ENCODE data around the gene CRB1.

The CRB1 gene

GRCh38 chr1:197435224-197435623 lies 167.2 kb downstream of the CRB1 start:
- no peak for DNase-seq (ENCODE audit: low spot score in 2 of 2)
- H3K4me1 Mint-ChIP-seq: no peaks in the 10 kb centered on the region
- no peak overlapping the region for H3K4me3 Mint-ChIP-seq
- H3K27ac Mint-ChIP-seq (ENCODE audit: low read depth): no peak overlapping the region
- H3K27me3 Mint-ChIP-seq: peaks cover 23% of the 10 kb centered on the region
- no peak for ATAC-seq (replicated peaks; ENCODE audit: extremely low read depth, poor library complexity, severe bottlenecking)
- H3K36me3 Mint-ChIP-seq (ENCODE audit: insufficient read depth): no peaks in the 10 kb centered on the region
- H3K9me3 Mint-ChIP-seq: no peaks in the 10 kb centered on the region

GRCh38 chr1:197437601-197438000 lies 169.5 kb downstream of the CRB1 start:
- Mint-ChIP-seq H3K4me3 (no peak overlapping the region), H3K27me3 (peaks cover 25% of the 10 kb centered on the region), H3K9me3 (no peaks in the 10 kb centered on the region), H3K36me3 (ENCODE audit: insufficient read depth) (no peaks in the 10 kb centered on the region), H3K4me1 (no peaks in the 10 kb centered on the region), H3K27ac (ENCODE audit: low read depth) (no peak overlapping the region)
- DNase-seq (ENCODE audit: low spot score in 2 of 2): no peak
- no peak for ATAC-seq (replicated peaks; ENCODE audit: extremely low read depth, poor library complexity, severe bottlenecking)

- no peak for ATAC-seq (replicated peaks; ENCODE audit: extremely low read depth, poor library complexity, severe bottlenecking)
- Mint-ChIP-seq H3K4me3 (no peak overlapping the region), H3K36me3 (ENCODE audit: insufficient read depth) (no peaks in the 10 kb centered on the region), H3K4me1 (no peaks in the 10 kb centered on the region), H3K9me3 (no peaks in the 10 kb centered on the region), H3K27ac (ENCODE audit: low read depth) (no peak overlapping the region), H3K27me3 (peaks cover 20% of the 10 kb centered on the region)
- DNase-seq (ENCODE audit: low spot score in 2 of 2): no peak
Observed at GRCh38 chr1:197438010-197438790, 170.1 kb downstream of the CRB1 start.

- Mint-ChIP-seq H3K9me3 (no peaks in the 10 kb centered on the region), H3K36me3 (ENCODE audit: insufficient read depth) (no peaks in the 10 kb centered on the region), H3K27ac (ENCODE audit: low read depth) (no peak overlapping the region), H3K27me3 (peaks cover 13% of the 10 kb centered on the region), H3K4me1 (no peaks in the 10 kb centered on the region), H3K4me3 (no peak overlapping the region)
- DNase-seq (ENCODE audit: low spot score in 2 of 2) (no peak), ATAC-seq (replicated peaks; ENCODE audit: extremely low read depth, poor library complexity, severe bottlenecking) (no peak)
Observed at GRCh38 chr1:197439708-197440280, 171.7 kb downstream of the CRB1 start.

- no peak overlapping the region for H3K27ac Mint-ChIP-seq (ENCODE audit: low read depth)
- H3K4me1 Mint-ChIP-seq: no peaks in the 10 kb centered on the region
Observed at GRCh38 chr1:197440715-197441114, 172.7 kb downstream of the CRB1 start.

GRCh38 chr1:197441999-197442414 lies 174.0 kb downstream of the CRB1 start:
- Mint-ChIP-seq H3K9me3 (no peaks in the 10 kb centered on the region), H3K27me3 (peaks cover 13% of the 10 kb centered on the region), H3K36me3 (ENCODE audit: insufficient read depth) (no peaks in the 10 kb centered on the region), H3K27ac (ENCODE audit: low read depth) (no peak overlapping the region), H3K4me3 (no peak overlapping the region), H3K4me1 (no peaks in the 10 kb centered on the region)
- no peak for ATAC-seq (replicated peaks; ENCODE audit: extremely low read depth, poor library complexity, severe bottlenecking)
- DNase-seq (ENCODE audit: low spot score in 2 of 2): no peak

More at GRCh38 chr1:197440715-197441114, 172.7 kb downstream of the CRB1 start:
- Mint-ChIP-seq H3K36me3 (ENCODE audit: insufficient read depth) (no peaks in the 10 kb centered on the region), H3K9me3 (no peaks in the 10 kb centered on the region), H3K27me3 (peaks cover 13% of the 10 kb centered on the region), H3K4me3 (no peak overlapping the region)
- ATAC-seq (replicated peaks; ENCODE audit: extremely low read depth, poor library complexity, severe bottlenecking) (no peak), DNase-seq (ENCODE audit: low spot score in 2 of 2) (no peak)

GRCh38 chr1:197444755-197445154 lies 176.7 kb downstream of the CRB1 start:
- Mint-ChIP-seq H3K9me3 (no peaks in the 10 kb centered on the region), H3K36me3 (ENCODE audit: insufficient read depth) (no peaks in the 10 kb centered on the region), H3K27ac (ENCODE audit: low read depth) (no peak overlapping the region), H3K27me3 (peaks cover 13% of the 10 kb centered on the region), H3K4me1 (no peaks in the 10 kb centered on the region), H3K4me3 (no peak overlapping the region)
- no peak for ATAC-seq (replicated peaks; ENCODE audit: extremely low read depth, poor library complexity, severe bottlenecking)
- DNase-seq (ENCODE audit: low spot score in 2 of 2): no peak

- ATAC-seq (replicated peaks; ENCODE audit: extremely low read depth, poor library complexity, severe bottlenecking): no peak
- Mint-ChIP-seq H3K4me1 (no peaks in the 10 kb centered on the region), H3K9me3 (no peaks in the 10 kb centered on the region), H3K4me3 (no peak overlapping the region), H3K36me3 (ENCODE audit: insufficient read depth) (peaks cover 3% of the 10 kb centered on the region), H3K27ac (ENCODE audit: low read depth) (no peak overlapping the region), H3K27me3 (peaks cover 17% of the 10 kb centered on the region)
- no peak for DNase-seq (ENCODE audit: low spot score in 2 of 2)
Observed at GRCh38 chr1:197448121-197448779, 180.2 kb downstream of the CRB1 start.

- no peaks in the 10 kb centered on the region for H3K9me3 Mint-ChIP-seq
- no peak for DNase-seq (ENCODE audit: low spot score in 2 of 2)
Observed at GRCh38 chr1:197451381-197451780, 183.3 kb downstream of the CRB1 start.

GRCh38 chr1:197453376-197454058 lies 185.5 kb downstream of the CRB1 start:
- Mint-ChIP-seq H3K27ac (ENCODE audit: low read depth) (no peak overlapping the region), H3K4me1 (no peaks in the 10 kb centered on the region), H3K27me3 (peaks cover 17% of the 10 kb centered on the region), H3K4me3 (no peak overlapping the region), H3K36me3 (ENCODE audit: insufficient read depth) (peaks cover 3% of the 10 kb centered on the region), H3K9me3 (no peaks in the 10 kb centered on the region)
- no peak for ATAC-seq (replicated peaks; ENCODE audit: extremely low read depth, poor library complexity, severe bottlenecking)
- no peak for DNase-seq (ENCODE audit: low spot score in 2 of 2)

More at GRCh38 chr1:197451381-197451780, 183.3 kb downstream of the CRB1 start:
- peaks cover 3% of the 10 kb centered on the region for H3K36me3 Mint-ChIP-seq (ENCODE audit: insufficient read depth)
- H3K4me1 Mint-ChIP-seq: no peaks in the 10 kb centered on the region
- H3K27ac Mint-ChIP-seq (ENCODE audit: low read depth): no peak overlapping the region
- peaks cover 17% of the 10 kb centered on the region for H3K27me3 Mint-ChIP-seq
- ATAC-seq (replicated peaks; ENCODE audit: extremely low read depth, poor library complexity, severe bottlenecking): no peak
- no peak overlapping the region for H3K4me3 Mint-ChIP-seq

GRCh38 chr1:197462539-197462938 lies 194.5 kb downstream of the CRB1 start:
- ATAC-seq (replicated peaks; ENCODE audit: extremely low read depth, poor library complexity, severe bottlenecking): no peak
- Mint-ChIP-seq H3K36me3 (ENCODE audit: insufficient read depth) (no peaks in the 10 kb centered on the region), H3K9me3 (no peaks in the 10 kb centered on the region), H3K4me3 (no peak overlapping the region), H3K27me3 (no peaks in the 10 kb centered on the region), H3K4me1 (no peaks in the 10 kb centered on the region), H3K27ac (ENCODE audit: low read depth) (no peak overlapping the region)
- no peak for DNase-seq (ENCODE audit: low spot score in 2 of 2)

- no peaks in the 10 kb centered on the region for H3K9me3 Mint-ChIP-seq
- no peaks in the 10 kb centered on the region for H3K36me3 Mint-ChIP-seq (ENCODE audit: insufficient read depth)
- DNase-seq (ENCODE audit: low spot score in 2 of 2) (no peak), ATAC-seq (replicated peaks; ENCODE audit: extremely low read depth, poor library complexity, severe bottlenecking) (no peak)
- H3K27ac Mint-ChIP-seq (ENCODE audit: low read depth): no peak overlapping the region
- no peaks in the 10 kb centered on the region for H3K27me3 Mint-ChIP-seq
- no peak overlapping the region for H3K4me3 Mint-ChIP-seq
- no peaks in the 10 kb centered on the region for H3K4me1 Mint-ChIP-seq
Observed at GRCh38 chr1:197463142-197463541, 195.1 kb downstream of the CRB1 start.

All from central memory CD8-positive, alpha-beta T cell (primary cell).